ENCODE results near the gene TNNI3K. TPM values are rescaled to one million over a fixed set of nuclear protein-coding genes. Genes with fewer than 3 reads are reported as not detected.

Gene TNNI3K
- total and polyA plus RNA-seq, 2 of the 8 experiments (the other 6 are each of a cell fraction or from before 2014, with no cell fraction given) = 0.41 to 0.48 TPM

GRCh38 chr1:74237787-74238186 lies 2.6 kb downstream of the TNNI3K start:
- TF ChIP-seq POLR2A (IDR thresholded peaks at IDR 0.05; ENCODE audit: control extremely low read depth in 1 of 2, low read depth in 2 of 2, low read length in 2 of 2) = no peak
- H3K23me2 ChIP-seq (ENCODE audit: low read depth, low read length) = no peaks in the 10 kb centered on the region; the same call in 1 of the 2 replicates
- no peak overlapping the region for H4K91ac ChIP-seq (replicated peaks; ENCODE audit: insufficient read length, low read length)
- no peak overlapping the region for H2BK20ac ChIP-seq (ENCODE audit: low read length)
- H4K20me1 ChIP-seq (replicated peaks in 1 of 2; ENCODE audit: control insufficient read depth in 1 of 2, insufficient read depth in 2 of 2, low read length in 2 of 2) = no peaks in the 10 kb centered on the region
- FAIRE-seq = no peak
- H3K14ac ChIP-seq (ENCODE audit: insufficient read length) = no peak overlapping the region
- no peak for DNase-seq (ENCODE audit: low read depth in 1 of 2, low spot score in 2 of 2)
- no peak overlapping the region for H3K56ac ChIP-seq (replicated peaks; ENCODE audit: insufficient read length, low read depth, low read length)
- no peak overlapping the region for H3K4me2 ChIP-seq (ENCODE audit: insufficient read depth in 1 of 2, low read depth in 2 of 2, low read length in 2 of 2)
- H2BK12ac ChIP-seq (ENCODE audit: low read depth, low read length) = no peak overlapping the region
- H3K4me3 ChIP-seq (ENCODE audit: extremely low read depth in 1 of 4, insufficient read depth in 2 of 4, low read depth in 3 of 4, low read length in 4 of 4) = no peak overlapping the region
- no peak overlapping the region for H3K27ac ChIP-seq (ENCODE audit: low read depth, low read length)
- no peak overlapping the region for H2BK5ac ChIP-seq (ENCODE audit: low read depth, low read length)
- H2BK120ac ChIP-seq (replicated peaks; ENCODE audit: low read depth, low read length) = no peak overlapping the region
- no peak overlapping the region for H4K8ac ChIP-seq (ENCODE audit: extremely low read depth, insufficient read depth, low read length)
- ChIA-PET CTCF (ENCODE audit: partially characterized antibody) (no interaction called here), POLR2A (ENCODE audit: partially characterized antibody) (no interaction called here)
- no peak overlapping the region for H3K4ac ChIP-seq (replicated peaks; ENCODE audit: insufficient read length, low read depth, low read length)
- H3K79me1 ChIP-seq (ENCODE audit: low read depth, low read length) = no peaks in the 10 kb centered on the region
- H3K9ac ChIP-seq (replicated peaks in 1 of 4; ENCODE audit: extremely low read depth in 1 of 4, low read depth in 3 of 4, low read length in 3 of 4) = no peak overlapping the region
- H3K27me3 ChIP-seq (replicated peaks in 1 of 4; ENCODE audit: control insufficient read depth in 3 of 4, extremely low read depth in 1 of 4, insufficient read depth in 3 of 4, low read length in 3 of 4) = peaks cover 0 to 2% (median 0%) of the 10 kb centered on the region in 4 experiments; a peak in 1 of 7 replicates
- H3K79me2 ChIP-seq (ENCODE audit: control insufficient read depth in 1 of 2, insufficient read depth in 2 of 2, low read length in 2 of 2) = no peaks in the 10 kb centered on the region
- no peak overlapping the region for H2AFZ ChIP-seq (ENCODE audit: low read length)
- H3K4me1 ChIP-seq (replicated peaks in 1 of 4; ENCODE audit: control insufficient read depth in 3 of 4, insufficient read depth in 4 of 4, low read length in 3 of 4) = no peaks in the 10 kb centered on the region
- H3K23ac ChIP-seq (ENCODE audit: insufficient read length) = no peak overlapping the region
- no peaks in the 10 kb centered on the region for H3K9me3 ChIP-seq (ENCODE audit: insufficient read depth in 2 of 2, low read depth in 1 of 2, low read length in 1 of 2)
- 96% methylated on average over 4 of the region's 4 CpGs; no CpG with 5 or more reads in 1 of the 2 experiments for WGBS, 2 experiments (ENCODE audit: extremely low coverage in 1 of 2, insufficient coverage in 1 of 2, insufficient read length in 1 of 2, insufficient replicate concordance in 2 of 2, low coverage in 1 of 2, low lambda C conversion rate in 2 of 2, missing lambda C conversion rate in 1 of 2)
- H4K5ac ChIP-seq (ENCODE audit: insufficient read length, low read depth, low read length) = no peak overlapping the region
- no peak overlapping the region for H3K18ac ChIP-seq (ENCODE audit: extremely low read depth, low read length)
- H2BK15ac ChIP-seq (ENCODE audit: low read length) = no peak overlapping the region
- H3K36me3 ChIP-seq (ENCODE audit: control insufficient read depth in 2 of 4, insufficient read depth in 4 of 4, low read length in 3 of 4) = no peaks in the 10 kb centered on the region
- H2AK5ac ChIP-seq (ENCODE audit: low read depth, low read length) = no peak overlapping the region

All from H1 (cell line).